Amniotic stem cell (primary cell): ENCODE results near the gene ALDH1A1.

Experiments used
- DNase-seq: peaks from one replicate; lab custom pipeline; 2025; lab: John Stamatoyannopoulos, UW

Gene ALDH1A1

GRCh38 chr9:72952914-72953313, at the start of gene ALDH1A1:
Gene ALDH1A1, minus strand, starts transcription at chr9:72953053. Its CDS starts 53 bp downstream, at chr9:72953000.
- no peak for DNase-seq

DNA sequence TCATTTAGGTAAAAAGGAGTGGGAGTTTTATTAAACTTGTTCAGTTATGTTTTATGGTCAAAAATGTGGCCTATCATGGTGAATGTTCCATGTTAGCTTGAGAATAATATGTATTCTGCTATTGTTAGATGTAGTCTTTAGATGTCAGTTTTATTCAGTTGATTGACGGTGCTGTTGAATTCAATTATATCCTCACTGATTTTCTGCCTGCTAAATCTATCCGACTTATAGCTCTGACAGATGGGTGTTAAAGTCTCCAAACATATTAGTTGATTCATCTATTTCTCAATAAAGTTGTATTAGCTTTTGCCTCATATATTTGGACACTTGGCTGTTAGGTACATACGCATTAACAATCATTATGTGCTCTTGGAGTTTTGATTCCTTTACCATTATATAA, 49.0 kb upstream of the ALDH1A1 start:
- DNase-seq = no peak

DNA sequence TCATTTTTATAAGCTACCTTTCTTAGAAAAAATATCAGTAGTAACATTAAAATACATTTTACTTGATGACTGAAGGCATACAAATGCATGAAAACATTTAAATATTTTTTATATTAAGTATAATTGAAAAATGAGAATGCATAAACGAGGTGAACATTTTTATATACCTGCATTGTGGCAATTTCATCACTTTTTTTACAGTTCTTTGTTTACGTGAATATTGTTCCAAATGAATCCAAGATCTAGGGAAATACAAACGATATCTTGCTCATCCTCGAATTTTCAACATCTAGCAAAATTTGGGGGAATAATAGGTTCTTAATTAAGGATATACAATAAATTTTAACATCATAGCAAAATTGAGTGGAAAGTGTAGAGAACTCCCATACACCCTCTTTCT, 45.5 kb upstream of the ALDH1A1 start:
- no peak for DNase-seq

DNA sequence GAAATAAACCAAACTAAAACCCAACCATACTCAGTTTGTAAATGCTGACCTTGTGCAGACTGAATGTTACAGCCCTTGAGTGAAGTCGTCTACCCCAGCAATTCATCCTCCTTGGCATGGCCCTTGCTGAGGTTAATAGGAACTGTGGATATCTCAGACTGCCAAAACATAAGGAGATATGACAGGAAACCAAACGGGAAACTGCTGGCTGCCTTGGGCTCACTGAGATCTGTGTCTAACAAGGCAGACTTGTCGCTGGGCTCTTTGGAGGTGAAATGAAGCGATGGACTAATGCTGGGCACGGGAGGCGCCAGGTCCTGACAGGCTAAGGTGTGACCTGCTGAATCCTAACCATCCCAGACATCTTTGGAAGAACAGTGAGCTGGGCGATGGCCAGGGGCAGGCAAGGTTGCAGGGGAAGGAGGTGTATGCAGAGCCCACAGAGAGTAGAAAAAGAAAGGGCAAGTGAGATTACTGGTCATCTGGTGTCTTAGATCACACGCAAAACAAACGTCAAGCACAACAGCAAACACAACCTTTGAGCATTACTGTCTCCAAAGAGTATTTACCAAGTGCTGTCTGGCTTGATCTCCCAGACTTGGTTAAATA, 44.6 kb upstream of the ALDH1A1 start:
- DNase-seq = no peak

GRCh38 chr9:72996684-72997314, 43.9 kb upstream of the ALDH1A1 start:
- no peak for DNase-seq

- DNase-seq = no peak
Measured at GRCh38 chr9:72996114-72996513, 43.3 kb upstream of the ALDH1A1 start.

DNA sequence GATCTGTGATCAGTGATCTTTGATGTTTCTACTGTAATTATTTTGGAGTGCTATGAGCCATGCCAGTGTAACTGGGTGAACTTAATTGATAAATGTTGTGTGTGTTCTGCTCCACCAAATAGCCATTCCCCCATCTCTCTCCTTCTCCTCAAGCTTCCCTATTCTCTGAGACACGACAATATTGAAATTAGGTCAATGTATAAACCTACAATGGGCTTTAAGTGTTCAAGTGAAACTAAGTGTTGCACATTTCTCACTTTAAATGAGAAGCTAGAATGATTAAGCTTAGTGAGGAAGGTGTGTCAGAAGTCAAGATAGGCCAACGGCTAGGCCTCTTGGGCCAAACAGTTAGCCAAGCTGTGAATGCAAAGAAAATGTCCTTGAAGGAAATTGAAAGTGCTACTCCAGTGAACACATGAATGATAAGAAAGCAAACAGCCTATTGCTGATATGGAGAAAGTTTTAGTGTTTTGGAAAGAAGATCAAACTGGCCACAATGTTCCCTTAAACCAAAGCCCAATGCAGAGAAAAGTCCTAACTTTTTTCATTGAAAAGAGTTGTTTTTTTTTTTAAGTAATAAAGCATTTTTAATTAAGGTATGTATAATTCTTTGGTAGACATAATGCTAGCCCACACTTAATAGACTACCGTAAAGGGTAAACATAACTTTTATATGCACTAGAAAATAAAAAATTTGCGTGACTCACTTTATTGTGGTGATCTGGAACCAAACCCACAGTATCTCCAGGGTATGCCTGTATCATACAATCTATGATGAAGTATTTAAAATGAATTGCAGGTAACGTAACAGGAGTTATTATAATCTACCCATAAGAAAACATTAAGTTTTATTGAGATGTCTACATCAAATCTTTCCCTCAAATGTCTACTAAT, 42.5 kb upstream of the ALDH1A1 start:
- no peak for DNase-seq

- DNase-seq = no peak
Measured at GRCh38 chr9:72991772-72992171, 38.9 kb upstream of the ALDH1A1 start.

DNA sequence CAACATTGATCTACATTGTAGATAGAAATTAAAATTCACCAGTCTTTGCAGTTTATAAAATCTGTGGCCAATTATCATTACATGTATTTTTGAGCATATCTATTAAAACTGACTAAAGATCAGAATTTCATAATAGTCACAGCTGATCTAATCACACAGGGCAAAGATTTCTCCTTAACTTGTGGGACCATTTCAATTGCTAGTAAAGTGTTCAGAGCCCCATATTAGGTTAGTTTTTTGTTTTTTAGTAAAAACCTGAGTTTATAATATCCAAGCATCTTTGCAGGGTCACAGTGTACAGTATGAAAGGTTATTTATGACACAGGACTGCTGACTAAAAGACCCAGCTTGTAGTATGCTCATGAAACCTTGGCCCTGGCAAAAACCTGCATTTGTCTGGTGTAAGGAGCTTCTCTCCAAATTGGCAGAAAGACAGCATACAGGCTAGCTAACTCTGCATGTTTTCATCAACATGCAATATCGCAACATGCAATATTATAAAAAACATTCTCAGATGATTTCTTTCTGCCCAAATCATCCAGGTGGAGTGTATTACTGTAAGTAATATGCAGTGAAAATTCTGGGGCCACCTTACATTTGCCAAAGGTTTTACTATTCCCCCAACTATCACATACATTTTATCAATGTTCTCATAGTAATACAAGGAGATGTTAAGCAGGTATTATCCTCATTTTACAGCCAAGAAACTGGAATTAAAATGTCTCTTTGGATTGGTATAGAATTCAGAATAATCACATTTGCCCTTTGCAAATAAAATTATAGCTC, 37.7 kb upstream of the ALDH1A1 start:
- DNase-seq = no peak

DNA sequence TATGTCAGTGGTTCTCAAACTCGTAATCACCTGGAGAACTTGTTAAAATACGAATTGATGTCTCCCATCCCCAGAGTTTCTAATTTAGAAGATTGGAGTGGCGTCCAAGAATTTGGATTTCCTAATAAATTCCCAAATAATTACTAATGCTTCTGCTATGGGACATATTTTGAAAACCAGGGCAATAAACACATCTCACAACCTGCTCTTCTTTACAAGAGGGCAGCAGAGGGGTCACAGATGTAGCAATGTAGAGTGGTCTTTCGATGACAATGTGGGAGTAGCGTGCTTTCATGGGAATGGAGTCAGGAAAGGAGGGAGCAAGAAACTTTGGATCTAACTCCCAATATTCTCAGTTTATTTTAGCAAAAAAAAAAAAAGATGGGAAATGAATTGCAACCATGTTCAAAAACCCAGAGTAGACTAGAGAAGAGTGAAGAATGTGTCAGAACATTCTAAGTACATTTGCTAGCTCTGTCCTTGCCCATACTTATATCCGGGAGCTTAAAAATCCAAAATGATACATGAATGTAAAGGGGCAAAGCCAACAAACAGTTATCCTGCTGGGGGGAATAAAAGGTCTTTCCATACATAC, 33.8 kb upstream of the ALDH1A1 start:
- DNase-seq = no peak

DNA sequence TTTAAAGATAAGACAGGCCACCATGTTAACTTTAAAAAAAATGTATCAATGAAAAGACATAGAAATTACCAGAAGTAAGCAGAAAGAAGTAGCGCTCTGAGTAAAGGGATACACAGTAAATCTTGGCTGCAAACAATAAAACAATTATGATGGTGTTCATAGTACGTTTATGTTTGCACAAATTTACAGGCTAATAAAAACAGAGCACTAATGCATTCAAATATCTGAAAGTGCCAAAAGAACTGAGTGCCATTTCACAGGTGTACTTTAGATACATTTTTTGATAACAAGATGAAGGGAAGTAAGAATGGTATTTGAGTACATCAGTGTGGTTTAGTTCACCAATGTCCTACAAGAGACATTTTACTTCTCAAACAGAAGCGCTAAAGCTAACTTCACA, 32.9 kb upstream of the ALDH1A1 start:
- DNase-seq = no peak

GRCh38 chr9:72984991-72985390, 32.1 kb upstream of the ALDH1A1 start:
- no peak for DNase-seq

- no peak for DNase-seq
Measured at GRCh38 chr9:72984226-72984947, 31.5 kb upstream of the ALDH1A1 start.

DNA sequence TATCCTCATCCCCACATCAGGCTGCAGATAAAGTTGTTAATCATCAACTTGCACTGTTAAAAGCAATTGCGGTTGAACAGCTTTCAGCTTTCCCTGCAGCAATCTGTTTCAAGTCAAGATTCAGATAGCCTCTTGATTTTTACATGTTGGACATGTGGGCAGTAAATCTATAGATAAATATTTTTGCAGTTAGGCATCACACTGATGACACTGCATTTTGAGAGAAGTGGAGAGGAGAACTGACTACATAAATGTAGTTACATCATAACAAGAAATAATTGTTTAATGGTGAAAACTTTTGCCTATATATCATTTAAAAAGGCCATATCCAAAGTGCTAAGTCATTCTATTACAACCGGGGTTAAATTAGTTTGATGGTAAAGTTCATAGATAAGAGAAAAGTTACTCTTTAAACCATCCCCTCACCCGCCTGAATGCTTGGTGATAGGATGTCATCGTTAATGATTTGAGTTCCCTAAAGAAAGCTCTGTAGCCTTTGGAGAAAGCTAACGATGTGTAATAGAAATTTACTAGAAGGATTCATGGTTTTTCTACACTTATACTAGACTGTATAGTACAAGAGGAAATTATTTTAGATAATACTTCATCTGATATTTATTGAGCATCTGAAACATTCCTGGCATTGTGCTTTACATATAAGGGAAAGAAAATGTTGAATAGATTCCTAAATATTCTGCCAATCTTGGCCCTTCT, 30.8 kb upstream of the ALDH1A1 start:
- no peak for DNase-seq

DNA sequence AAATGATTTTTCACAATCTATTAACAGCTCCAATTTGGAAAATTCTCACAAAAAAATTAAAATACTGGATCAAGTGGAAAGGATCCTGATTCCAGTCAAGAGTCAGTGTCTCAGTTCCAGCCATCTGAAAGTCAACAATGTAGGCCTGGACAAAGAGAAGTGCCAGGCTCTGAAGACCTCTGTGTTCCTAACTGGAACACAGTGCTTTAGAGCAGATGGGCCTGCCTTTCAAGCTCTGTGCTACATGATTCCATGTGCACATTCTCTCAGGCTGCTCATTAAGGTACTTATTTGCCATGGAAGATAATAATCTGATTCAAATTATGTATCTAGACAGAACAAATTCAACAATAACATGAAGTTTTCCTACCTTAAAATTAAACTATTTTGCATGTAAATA, 30.2 kb upstream of the ALDH1A1 start:
- DNase-seq = no peak

GRCh38 chr9:72982146-72982799, 29.4 kb upstream of the ALDH1A1 start:
- no peak for DNase-seq

DNA sequence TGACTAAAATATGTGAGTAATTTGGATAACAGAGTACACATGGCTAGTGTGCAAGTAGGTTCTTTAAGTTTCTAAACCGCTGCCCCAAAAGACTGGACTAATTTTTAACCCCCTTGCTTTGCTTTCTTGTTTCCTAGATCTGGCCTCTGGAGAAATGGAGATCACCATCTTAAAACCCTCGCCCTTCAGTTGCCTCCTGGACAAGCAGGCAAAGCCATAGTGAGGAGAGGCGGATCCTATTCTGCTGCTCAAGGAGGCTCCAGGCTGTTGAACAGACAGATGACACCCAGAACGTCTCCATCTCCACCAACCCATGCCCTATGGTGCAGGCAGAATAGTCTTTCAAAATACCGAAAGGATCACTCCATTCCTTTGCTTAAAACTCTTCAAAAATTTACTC, 28.6 kb upstream of the ALDH1A1 start:
- DNase-seq = no peak

GRCh38 chr9:72980600-72981265, 27.9 kb upstream of the ALDH1A1 start:
- DNase-seq = no peak

GRCh38 chr9:72980183-72980582, 27.3 kb upstream of the ALDH1A1 start:
- DNase-seq = no peak
